K562 (cell line): ENCODE results near the gene APCDD1. TPM values are rescaled to one million over a fixed set of nuclear protein-coding genes. Genes with fewer than 3 reads are reported as not detected.

Source experiments
- ARID1B ChIP-seq: fragments of 450-650 bp; IDR thresholded peaks from 2 replicates; pipeline ENCODE4 v1.6.1; 2016; ENCODE audit warnings: antibody characterized with exemption, mild to moderate bottlenecking, inconsistent platforms
- ARID3A ChIP-seq: IDR thresholded peaks from 2 replicates; pipeline ENCODE4 v1.6.1; 2012; ENCODE audit warnings: low read depth, low read length, improper control_type of control experiment, borderline replicate concordance
- HOMEZ ChIP-seq: fragments of 250-450 bp; sonication (Bioruptor Pico); IDR thresholded peaks from 2 replicates; pipeline ENCODE4 v1.4.0; 2020; ENCODE audit warnings: mild to moderate bottlenecking, moderate library complexity
- KAT2B ChIP-seq: IDR thresholded peaks from one replicate; pipeline ENCODE4 v1.6.1; 2012; ENCODE audit warnings: low read depth, mild to moderate bottlenecking, control low read depth, inconsistent platforms, low read length, moderate library complexity
- MBD2 ChIP-seq: sonication (generic); IDR thresholded peaks from 2 replicates; pipeline ENCODE4 v1.6.1; 2016; ENCODE audit warnings: low read depth, borderline replicate concordance
- NR0B1 ChIP-seq: fragments of 450-650 bp; IDR thresholded peaks from one replicate; pipeline ENCODE4 v1.6.1; 2018; ENCODE audit warnings: mild to moderate bottlenecking, moderate library complexity; ENCODE audit not compliant: partially characterized antibody
- PCBP2 ChIP-seq: fragments of 200-400 bp; formaldehyde crosslinking; IDR thresholded peaks from 2 replicates; pipeline ENCODE4 v1.6.1; 2018; ENCODE audit warnings: low read length, low read depth, mild to moderate bottlenecking, moderate library complexity; ENCODE audit not compliant: poor library complexity, severe bottlenecking
- PKNOX1 ChIP-seq: fragments of 450-650 bp; IDR thresholded peaks from 2 replicates; pipeline ENCODE4 v1.6.1; 2016
- SMARCA5 ChIP-seq: fragments of 450-650 bp; IDR thresholded peaks from 2 replicates; pipeline ENCODE4 v1.6.1; 2016
- TSHZ1 ChIP-seq: fragments of 250-450 bp; sonication (Bioruptor Pico); IDR thresholded peaks from 2 replicates; pipeline ENCODE4 v1.4.0; 2020; ENCODE audit warnings: mild to moderate bottlenecking, moderate library complexity
- YBX1 ChIP-seq: fragments of 450-650 bp; IDR thresholded peaks from 2 replicates; pipeline ENCODE4 v1.7.1; 2016; ENCODE audit warnings: mild to moderate bottlenecking
- polyA plus RNA-seq, 8 experiments: library from polyadenylated mRNA; depleted of rRNA in 4 of 8; stranded (reverse) in 5 of 8; unstranded in 3 of 8; fragments of >200 nt; fragmentation: Nextera tagmentation in 2 of 8; fragmentation: Illumina TruSeq in 1 of 8; extraction: Ambion mirVana in 2 of 8; extraction: Trizol in 1 of 8; gene quantifications; 2 replicates each; pipeline versions ENCODE4 v1.2.1 to v1.2.3, GENCODE V29; 2011 to 2014; ENCODE audit warnings: inconsistent platforms in 1 of 8, missing spikeins in 1 of 8
- total RNA-seq, 7 experiments: library from RNA; depleted of rRNA in 6 of 7; stranded (reverse); fragments of >200 nt in 6 of 7; fragmentation: Illumina TruSeq in 2 of 7; extraction: Trizol in 2 of 7; gene quantifications; 2 replicates each; pipeline versions ENCODE4 v1.2.1 to v1.2.3, GENCODE V29; 2011 to 2021; ENCODE audit warnings: low replicate concordance in 1 of 7
- TF ChIP-seq, protein P1 (sequence below): fragments of 450-650 bp; IDR thresholded peaks from 2 replicates; pipeline ENCODE4 v1.6.1; 2018; ENCODE audit warnings: mild to moderate bottlenecking, low read depth; ENCODE audit not compliant: partially characterized antibody

The APCDD1 gene
- total and polyA plus RNA-seq, 9 of the 15 experiments (the other 6 are each of a cell fraction or from before 2014, with no cell fraction given), result 0.07 TPM; not detected in 8

GRCh38 chr18:10525697-10526560 lies 71.5 kb downstream of the APCDD1 start, which contains the start of gene NAPG (continued):
- TF ChIP-seq HOMEZ (CRISPR knock-in tag), result no peak
- peak; percentile 56; the same call in 1 of the 2 replicates for TF ChIP-seq MBD2
- TF ChIP-seq, protein P1, sequence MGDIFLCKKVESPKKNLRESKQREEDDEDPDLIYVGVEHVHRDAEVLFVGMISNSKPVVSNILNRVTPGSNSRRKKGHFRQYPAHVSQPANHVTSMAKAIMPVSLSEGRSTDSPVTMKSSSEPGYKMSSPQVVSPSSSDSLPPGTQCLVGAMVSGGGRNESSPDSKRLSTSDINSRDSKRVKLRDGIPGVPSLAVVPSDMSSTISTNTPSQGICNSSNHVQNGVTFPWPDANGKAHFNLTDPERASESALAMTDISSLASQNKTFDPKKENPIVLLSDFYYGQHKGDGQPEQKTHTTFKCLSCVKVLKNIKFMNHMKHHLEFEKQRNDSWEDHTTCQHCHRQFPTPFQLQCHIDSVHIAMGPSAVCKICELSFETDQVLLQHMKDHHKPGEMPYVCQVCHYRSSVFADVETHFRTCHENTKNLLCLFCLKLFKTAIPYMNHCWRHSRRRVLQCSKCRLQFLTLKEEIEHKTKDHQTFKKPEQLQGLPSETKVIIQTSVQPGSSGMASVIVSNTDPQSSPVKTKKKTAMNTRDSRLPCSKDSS, result no peak
- no peak for TF ChIP-seq TSHZ1 (CRISPR knock-in tag)
- no peak for TF ChIP-seq PCBP2
- no peak for TF ChIP-seq SMARCA5
- no peak for TF ChIP-seq PKNOX1
- no peak for TF ChIP-seq ARID1B
- TF ChIP-seq NR0B1, result no peak
- 0 out of 2 replicates have a peak, but pooled peaks have one; percentile 24 for TF ChIP-seq ARID3A
- no peak for TF ChIP-seq YBX1
- TF ChIP-seq KAT2B, result no peak
